HG02678 (cell line): Measurements from ENCODE around the gene DKKL1.
A peak's percentile ranks its signal among the peaks of the same experiment; 100 is the strongest.
"Not testable (repeated sequence)": the region's sequence is repeated elsewhere in the genome, so short reads cannot be mapped to it uniquely, and the experiment has no call there.

ENCODE experiments used
- ATAC-seq: cut with Tn5 transposase; IDR thresholded peaks from one replicate; pipeline ENCODE4 v1.9.1; 2021; ENCODE audit warnings: mild to moderate bottlenecking, moderate library complexity; ENCODE audit not compliant: unreplicated experiment

DKKL1 gene

DNA sequence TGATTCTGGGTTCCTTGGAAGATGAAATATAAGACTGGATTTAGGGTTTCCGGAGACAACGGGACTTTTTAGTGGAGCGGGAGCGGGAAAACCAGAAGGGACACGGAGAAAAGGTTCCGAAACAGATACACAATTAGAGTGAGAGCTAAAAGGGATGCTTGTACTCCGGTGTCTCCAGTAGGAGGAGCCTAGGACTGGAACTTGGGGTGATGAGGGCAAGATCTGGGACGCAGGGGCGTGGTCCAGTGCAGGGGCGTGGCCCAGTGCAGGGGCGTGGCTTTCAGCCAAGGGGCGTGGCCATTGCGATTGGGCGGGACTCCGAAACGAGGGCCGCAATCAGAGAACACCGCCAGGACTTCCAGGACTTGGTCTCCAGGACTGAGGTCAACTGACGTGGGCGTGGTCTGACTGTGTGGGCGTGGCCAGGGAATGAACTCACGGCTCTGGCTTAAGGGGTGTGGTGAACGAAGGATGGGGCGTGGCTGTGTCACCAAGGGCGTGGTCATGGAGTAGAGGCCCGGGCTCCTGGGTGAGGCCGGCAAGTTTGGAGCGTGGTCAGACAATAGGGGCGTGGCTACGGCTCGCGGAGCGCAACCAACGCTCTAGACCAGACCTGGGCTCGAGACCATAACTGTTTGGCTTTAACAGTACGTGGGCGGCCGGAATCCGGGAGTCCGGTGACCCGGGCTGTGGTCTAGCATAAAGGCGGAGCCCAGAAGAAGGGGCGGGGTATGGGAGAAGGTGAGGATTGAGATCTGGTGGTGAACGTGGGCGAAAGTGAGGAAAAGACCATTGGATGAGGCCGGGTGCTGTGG, at the start of gene DKKL1:
TSS of gene DKKL1 (plus strand) at position 610 of the 815 bp plus-strand sequence. CDS start at position 732, 122 bp downstream.
- no peak for ATAC-seq

DNA sequence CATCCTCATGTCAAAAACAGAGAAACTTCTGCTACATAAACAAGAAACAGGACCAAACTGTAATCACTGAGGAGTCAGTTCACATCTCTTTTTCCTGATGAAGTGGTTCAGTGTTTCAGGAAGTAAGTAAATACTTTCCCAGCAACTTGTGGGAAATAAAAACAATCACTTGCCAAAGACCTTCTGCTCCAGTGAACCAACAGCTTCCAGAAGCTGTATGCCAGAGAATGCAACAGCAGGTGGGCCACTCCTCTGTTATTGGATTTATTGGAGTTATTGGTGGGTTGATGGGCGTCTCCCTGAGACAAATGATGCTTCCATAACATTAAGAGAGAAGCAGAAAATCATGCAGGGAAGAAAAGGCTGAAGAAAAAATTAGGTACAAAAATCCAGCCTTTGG, 48.6 kb upstream of the DKKL1 start:
- ATAC-seq = no peak

DNA sequence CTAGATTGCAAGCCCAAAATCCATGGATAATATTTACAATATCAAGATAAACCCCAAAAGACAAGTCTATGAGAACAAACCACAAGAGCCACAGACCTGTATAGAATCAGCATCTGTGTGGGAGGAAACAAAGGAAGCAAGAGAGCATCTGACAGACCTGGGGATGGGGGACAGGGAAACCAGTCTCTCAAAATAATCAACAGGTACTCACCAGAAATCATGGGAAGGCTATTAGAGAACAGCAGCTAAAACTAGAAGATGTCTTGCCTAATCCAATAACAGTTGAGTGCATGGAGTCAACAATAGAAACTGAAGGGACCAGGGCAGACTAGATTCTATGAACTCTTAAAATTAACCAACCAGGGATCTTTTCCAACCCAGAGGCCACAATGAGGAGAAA, 47.4 kb upstream of the DKKL1 start:
- ATAC-seq = no peak

DNA sequence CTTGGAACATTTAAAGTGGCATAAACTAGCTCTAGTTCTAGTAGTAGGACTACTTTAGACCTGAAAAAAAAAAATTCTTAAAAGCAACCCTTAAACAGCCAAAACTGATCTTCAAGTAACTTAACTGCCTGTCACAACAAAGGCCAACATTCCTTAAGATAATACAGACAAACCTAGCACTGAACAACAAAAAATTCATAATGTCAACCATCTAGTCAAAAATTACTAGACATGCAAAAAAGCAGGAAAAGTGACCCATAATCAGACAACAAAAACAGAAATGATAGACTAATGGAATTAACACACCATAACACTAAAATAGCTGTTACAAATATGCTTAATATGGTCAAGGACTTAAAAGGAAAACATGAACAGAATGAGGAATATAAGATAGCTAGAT, 45.4 kb upstream of the DKKL1 start:
- no peak for ATAC-seq

GRCh38 chr19:49324801-49325576, 38.7 kb upstream of the DKKL1 start, which contains the start of gene SLC6A16:
Gene SLC6A16 (minus strand): TSS chr19:49325191. CDS start chr19:49311347, 13,844 bp downstream.
- no peak for ATAC-seq

DNA sequence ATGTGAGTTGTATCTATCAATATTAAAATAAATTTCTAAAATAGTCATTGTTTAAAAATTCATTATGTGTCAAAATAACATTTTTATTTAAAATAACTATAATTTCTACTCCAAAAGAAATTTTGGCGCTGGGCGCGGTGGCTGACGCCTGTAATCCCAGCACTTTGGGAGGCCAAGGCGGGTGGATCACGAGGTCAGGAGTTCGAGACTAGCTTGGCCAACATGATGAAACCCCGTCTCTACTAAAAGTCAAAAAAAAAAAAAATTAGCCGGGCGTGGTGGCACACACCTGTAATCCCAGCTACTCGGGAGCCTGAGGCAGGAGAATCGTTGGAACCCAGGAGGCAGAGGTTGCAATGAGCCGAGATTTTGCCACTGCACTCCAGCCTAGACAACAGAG, 37.9 kb upstream of the DKKL1 start:
- ATAC-seq = not testable (repeated sequence)

DNA sequence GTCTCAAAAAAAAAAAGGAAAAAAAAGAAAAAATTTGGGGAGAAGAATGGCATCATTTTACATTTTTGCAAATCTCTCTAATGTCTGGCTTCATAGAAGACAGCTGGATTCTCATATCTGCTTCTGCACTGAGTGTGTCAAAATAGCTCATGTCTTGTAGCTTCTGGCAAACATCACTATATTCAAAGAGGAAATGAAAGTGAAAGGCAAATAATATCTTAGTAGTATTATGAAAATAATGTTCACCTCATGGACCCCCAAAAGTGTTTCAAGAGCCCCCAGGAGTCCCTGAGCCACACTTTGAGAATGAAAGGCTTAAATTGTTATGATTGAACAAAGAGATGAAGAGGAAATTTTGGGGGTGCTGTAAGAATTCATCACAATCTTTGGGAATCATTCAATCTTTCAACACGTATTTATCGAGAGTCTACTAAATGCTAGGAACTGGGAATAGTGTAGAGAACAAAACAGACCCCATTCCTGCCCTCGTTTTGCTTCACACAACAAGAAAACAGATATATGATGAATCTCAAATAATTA, 37.4 kb upstream of the DKKL1 start:
- ATAC-seq = no peak

DNA sequence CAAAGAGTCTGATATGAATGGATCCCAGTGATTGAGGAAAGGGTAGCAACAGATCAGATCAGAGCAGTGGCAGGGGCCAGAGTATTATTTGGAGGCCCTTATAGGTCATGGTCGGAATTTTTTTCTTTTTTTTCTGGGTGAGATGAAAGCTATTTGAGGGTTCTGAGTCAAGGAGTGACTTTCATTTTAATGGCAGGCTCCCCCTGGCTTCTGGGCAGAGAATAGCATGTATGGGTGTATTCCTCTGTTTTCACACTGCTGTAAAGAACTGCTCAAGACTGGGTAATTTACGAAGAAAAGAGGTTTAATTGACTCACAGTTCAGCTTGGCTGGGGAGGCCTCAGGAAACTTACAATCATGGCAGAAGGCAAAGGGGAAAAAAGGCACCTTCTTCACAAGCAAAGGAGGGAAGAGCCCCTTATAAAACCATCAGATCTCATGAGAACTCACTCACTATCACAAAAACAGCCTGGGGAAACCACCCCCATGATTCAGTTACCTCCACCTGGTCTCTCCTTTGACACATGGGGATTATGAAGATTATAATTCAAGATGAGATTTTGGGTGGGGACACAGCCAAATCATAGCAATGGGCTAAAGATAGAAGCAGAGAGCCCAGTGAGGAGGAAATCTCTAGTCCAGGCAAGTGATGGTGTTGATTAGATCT, 35.7 kb upstream of the DKKL1 start:
- ATAC-seq = no peak

GRCh38 chr19:49328741-49329140, 34.9 kb upstream of the DKKL1 start:
- ATAC-seq = no peak

DNA sequence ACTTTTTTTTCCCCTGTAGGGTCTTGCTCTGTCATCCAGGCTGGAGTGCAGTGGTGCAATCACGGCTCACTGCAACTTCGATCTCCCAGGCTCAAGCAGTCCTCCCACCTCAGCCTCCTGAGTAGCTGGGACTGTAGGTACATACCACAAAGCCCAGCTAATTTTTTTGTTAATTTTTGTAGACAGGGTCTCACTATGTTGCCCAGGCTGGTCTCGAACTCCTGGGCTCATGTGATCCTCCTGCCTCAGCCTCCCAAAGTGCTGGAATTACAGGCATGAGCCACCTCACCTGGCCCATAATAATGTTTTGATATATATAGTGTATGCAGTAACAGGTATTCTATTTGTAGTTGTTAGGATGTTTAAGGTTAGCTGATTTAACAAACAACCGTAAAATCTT, 32.5 kb upstream of the DKKL1 start:
- not testable (repeated sequence) for ATAC-seq

- peak; percentile 50 for ATAC-seq
These were observed 32.0 kb upstream of the DKKL1 start for GRCh38 chr19:49331616-49332055.

- ATAC-seq = not testable (repeated sequence)
These were observed 30.8 kb upstream of the DKKL1 start for GRCh38 chr19:49332691-49333417.

DNA sequence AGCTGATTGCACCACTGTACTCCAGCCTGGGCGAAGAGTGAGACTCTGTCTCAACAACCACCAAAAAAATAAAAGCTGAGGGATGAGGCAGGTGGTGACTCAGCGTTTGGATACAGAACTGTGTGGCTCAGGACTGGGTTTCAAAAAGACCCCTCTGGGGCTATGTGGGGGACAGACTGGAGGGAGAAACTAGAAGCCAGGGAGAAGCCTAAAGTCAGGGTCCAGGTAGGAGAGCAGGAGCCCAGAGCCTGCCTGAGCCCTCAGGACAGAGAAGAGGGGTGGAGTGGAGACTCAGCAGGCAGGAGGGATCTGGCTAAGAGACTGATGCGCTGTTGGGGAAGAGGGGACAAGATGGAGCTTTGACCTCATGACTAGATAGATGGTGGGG, 30.3 kb upstream of the DKKL1 start:
- ATAC-seq = no peak

- peak; percentile 48 for ATAC-seq
These were observed 29.8 kb upstream of the DKKL1 start for GRCh38 chr19:49333811-49334288.

DNA sequence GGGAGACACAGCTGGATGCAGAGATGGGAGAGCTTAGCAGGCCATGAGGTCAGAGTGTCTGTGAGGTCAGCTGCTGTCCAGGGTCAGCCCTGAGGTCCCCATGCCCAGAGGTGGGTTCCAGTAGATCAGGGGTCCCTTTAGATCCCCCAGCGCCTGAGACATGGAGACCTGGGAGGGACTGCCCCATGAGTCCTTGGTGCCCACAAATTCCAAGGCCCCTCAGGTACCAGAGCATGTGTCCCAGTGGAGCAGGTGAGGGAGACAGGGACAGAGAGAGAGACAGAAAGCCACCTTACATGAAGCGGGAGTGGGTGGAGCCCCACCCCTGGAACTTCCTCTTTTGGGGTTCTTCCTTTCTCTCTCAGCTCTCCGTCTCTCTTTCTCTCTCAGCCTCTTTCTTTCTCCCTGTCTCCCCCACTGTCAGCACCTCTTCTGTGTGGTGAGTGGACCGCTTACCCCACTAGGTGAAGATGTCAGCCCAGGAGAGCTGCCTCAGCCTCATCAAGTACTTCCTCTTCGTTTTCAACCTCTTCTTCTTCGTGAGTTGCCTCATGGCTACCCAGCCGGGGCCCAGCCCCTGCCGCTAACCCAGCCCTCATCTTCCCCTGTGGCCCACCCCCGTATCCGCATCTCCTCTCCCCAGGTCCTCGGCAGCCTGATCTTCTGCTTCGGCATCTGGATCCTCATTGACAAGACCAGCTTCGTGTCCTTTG, 28.4 kb upstream of the DKKL1 start, which contains the start of gene CD37:
TSS of gene CD37 (plus strand) at position 336 of the 713 bp plus-strand sequence. CDS start at position 471, 135 bp downstream.
- ATAC-seq = no peak

DNA sequence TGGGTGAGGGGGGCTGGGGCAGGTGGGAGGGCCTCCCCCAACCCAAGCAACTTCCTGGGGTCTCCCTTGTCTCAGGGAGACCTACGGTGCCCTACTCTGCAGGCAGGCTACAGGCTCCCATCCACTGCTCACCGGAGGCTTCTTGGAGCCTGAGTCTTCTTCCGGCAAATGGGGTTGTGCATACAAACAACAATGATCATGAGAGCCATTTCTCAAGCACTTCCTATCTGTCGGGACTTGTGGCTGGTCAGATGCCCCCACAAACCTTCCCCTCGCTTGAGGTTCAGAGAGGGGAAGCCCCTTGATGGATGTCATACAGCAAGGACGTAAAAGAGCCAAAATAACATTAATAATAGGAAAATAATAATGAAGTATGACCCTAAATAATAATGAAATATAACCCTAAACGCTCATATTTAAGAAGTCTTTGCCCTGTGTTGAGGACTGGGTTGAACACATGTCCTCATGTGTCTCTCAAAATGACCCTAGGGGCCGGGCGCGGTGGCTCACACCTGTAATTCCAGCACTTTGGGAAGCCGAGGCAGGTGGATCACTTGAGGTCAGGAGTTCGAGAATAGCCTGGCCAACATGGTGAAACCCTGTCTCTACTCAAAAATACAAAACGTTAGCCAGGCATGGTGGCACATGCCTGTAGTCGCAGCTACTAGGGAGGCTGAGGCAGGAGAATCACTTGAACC, 27.7 kb upstream of the DKKL1 start:
- ATAC-seq = no peak

DNA sequence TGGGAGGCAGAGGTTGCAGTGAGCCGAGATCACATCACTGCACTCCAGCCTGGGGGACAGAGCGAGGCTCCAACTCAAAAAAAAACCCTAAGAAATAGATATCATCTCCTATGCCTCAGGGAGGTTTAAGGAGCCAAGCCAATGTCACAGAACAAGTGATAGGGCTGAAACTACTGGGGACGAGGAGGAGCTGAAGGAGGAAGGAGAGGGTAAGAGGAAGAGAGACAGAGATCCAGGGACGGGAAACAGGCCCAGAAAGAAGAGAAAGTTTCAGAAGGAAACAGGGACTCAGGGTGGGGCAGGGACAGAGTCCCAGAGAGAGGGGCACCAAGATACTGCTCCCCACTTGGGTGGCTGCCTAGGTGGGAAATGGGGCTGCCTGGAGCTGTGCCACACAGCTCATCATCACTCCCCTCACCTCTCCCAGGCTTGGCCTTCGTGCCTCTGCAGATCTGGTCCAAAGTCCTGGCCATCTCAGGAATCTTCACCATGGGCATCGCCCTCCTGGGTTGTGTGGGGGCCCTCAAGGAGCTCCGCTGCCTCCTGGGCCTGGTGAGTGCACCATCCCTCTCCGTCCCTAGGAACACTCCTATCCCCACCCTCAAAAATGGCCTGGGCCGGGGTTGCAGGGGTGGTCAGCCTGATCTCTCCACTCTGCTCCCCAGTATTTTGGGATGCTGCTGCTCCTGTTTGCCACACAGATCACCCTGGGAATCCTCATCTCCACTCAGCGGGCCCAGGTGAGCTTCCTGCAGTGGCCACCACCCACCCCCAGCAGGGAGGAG, 27.0 kb upstream of the DKKL1 start:
- ATAC-seq = no peak
